Erythroblast (primary cell): ENCODE data around the gene EPHA4.

Experiments used
- GATA1 ChIP-seq: IDR thresholded peaks from 2 replicates; pipeline ENCODE4 v1.6.1; 2011; ENCODE audit warnings: low read depth, mild to moderate bottlenecking, control low read depth, low read length, moderate library complexity
- POLR2A ChIP-seq: IDR thresholded peaks from 2 replicates; pipeline ENCODE4 v1.6.1; 2011; ENCODE audit warnings: mild to moderate bottlenecking, low read length

DNA sequence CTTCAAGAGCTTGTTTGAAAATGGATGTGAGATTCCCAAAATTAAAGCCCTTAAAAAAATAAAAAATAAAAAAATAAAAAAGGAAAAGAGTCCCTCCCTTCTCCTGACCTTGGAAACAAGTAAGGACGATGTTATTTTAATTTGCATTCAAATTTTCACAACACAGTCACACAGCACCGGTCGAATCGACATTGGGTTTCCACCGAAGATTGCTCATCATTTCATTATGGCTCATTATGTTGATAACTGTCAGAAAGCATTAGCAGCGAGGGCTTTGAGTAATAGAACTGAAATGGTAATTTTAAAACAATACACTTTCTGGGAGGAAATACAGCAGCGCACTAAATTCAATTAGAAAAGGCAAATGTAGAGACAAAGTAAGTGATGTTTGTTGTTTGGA, 78.7 kb downstream of the EPHA4 start:
- TF ChIP-seq POLR2A (no peak), GATA1 (no peak)
